Activated T-helper 1 cell treated with anti-CD3 and anti-CD28 coated beads, Interleukin-2, amount 50 U/mL, for 16 hours (primary cell): ENCODE measurements around the gene C11orf65.

Source experiments
- DNase-seq, 2 donors: peaks; one replicate each; pipeline ENCODE4 v3.0.0-alpha.2; 2020; ENCODE audit warnings: low read depth in 1 of 2, low spot score in 1 of 2

Gene C11orf65

GRCh38 chr11:108467091-108467823 lies at the start of gene C11orf65:
Gene C11orf65, minus strand, starts transcription at chr11:108467529. Its CDS starts 5,970 bp downstream, at chr11:108461559.
- DNase-seq, result peak; percentile 86 to 91

- DNase-seq, result no peak
Observed at GRCh38 chr11:108516125-108516524, 48.8 kb upstream of the C11orf65 start.

- no peak for DNase-seq
Observed at GRCh38 chr11:108512708-108513107, 45.4 kb upstream of the C11orf65 start.

GRCh38 chr11:108511851-108512474 lies 44.6 kb upstream of the C11orf65 start:
- no peak for DNase-seq

GRCh38 chr11:108508653-108509593 lies 41.6 kb upstream of the C11orf65 start:
- DNase-seq, result no peak

GRCh38 chr11:108501396-108501795 lies 34.1 kb upstream of the C11orf65 start:
- DNase-seq, result no peak

GRCh38 chr11:108500721-108501120 lies 33.4 kb upstream of the C11orf65 start:
- DNase-seq, result no peak

- DNase-seq, result no peak
Observed at GRCh38 chr11:108500169-108500568, 32.8 kb upstream of the C11orf65 start.

- DNase-seq, result no peak
Observed at GRCh38 chr11:108498816-108499408, 31.6 kb upstream of the C11orf65 start.

- DNase-seq, result peak; percentile 12
Observed at GRCh38 chr11:108498046-108498815, 30.9 kb upstream of the C11orf65 start, which contains the start of gene POGLUT3. Gene POGLUT3, minus strand, starts transcription at chr11:108498384. Its CDS starts 18 bp downstream, at chr11:108498366.

- peak; percentile 25 to 50 for DNase-seq
Observed at GRCh38 chr11:108497317-108498045, 30.2 kb upstream of the C11orf65 start.

- no peak for DNase-seq
Observed at GRCh38 chr11:108496643-108497256, 29.4 kb upstream of the C11orf65 start.

GRCh38 chr11:108495326-108495725 lies 28.0 kb upstream of the C11orf65 start:
- no peak for DNase-seq

- no peak for DNase-seq
Observed at GRCh38 chr11:108494182-108494581, 26.9 kb upstream of the C11orf65 start.

- DNase-seq, result no peak
Observed at GRCh38 chr11:108491936-108492335, 24.6 kb upstream of the C11orf65 start.

GRCh38 chr11:108486828-108487227 lies 19.5 kb upstream of the C11orf65 start:
- no peak for DNase-seq

GRCh38 chr11:108486331-108486730 lies 19.0 kb upstream of the C11orf65 start:
- DNase-seq, result no peak

- DNase-seq, result no peak
Observed at GRCh38 chr11:108483163-108483562, 15.8 kb upstream of the C11orf65 start.
